BE2C (cell line): ENCODE results near the gene GNG2.
"Not testable (repeated sequence)": the region's sequence is repeated elsewhere in the genome, so short reads cannot be mapped to it uniquely, and the experiment has no call there.

Experiments
- DNase-seq: peaks from one replicate; pipeline ENCODE4 v3.0.0-alpha.2; 2020
- H3K27me3 ChIP-seq: fragments of 250-450 bp; sonication (Bioruptor Pico); 2 replicates; pipeline ENCODE4 v1.5.1; 2020; ENCODE audit warnings: mild to moderate bottlenecking
- H3K36me3 ChIP-seq: fragments of 250-450 bp; sonication (Bioruptor Pico); 2 replicates; pipeline ENCODE4 v1.5.1; 2020; ENCODE audit warnings: mild to moderate bottlenecking
- H3K4me1 ChIP-seq: fragments of 250-450 bp; sonication (Bioruptor Pico); 2 replicates; pipeline ENCODE4 v1.5.1; 2020
- H3K4me3 ChIP-seq: 2 replicates; pipeline ENCODE4 v1.5.1; 2011; ENCODE audit warnings: low read depth, low read length
- H3K9me3 ChIP-seq: fragments of 250-450 bp; sonication (Bioruptor Pico); 2 replicates; pipeline ENCODE4 v1.5.1; 2020
- CTCF ChIP-seq: IDR thresholded peaks from 2 replicates; pipeline ENCODE4 v1.5.1; 2012; ENCODE audit warnings: mild to moderate bottlenecking, low read depth, low read length

Gene GNG2

GRCh38 chr14:51889851-51890250, 29.4 kb downstream of the GNG2 start:
- no peaks in the 10 kb centered on the region for H3K9me3 ChIP-seq
- no peaks in the 10 kb centered on the region for H3K36me3 ChIP-seq
- H3K4me1 ChIP-seq = no peaks in the 10 kb centered on the region; the same call in 1 of the 2 replicates
- no peaks in the 10 kb centered on the region for H3K27me3 ChIP-seq
- TF ChIP-seq CTCF = no peak
- no peak for DNase-seq
- H3K4me3 ChIP-seq = no peak overlapping the region

- peaks cover 6% of the 10 kb centered on the region; the same call in 1 of the 2 replicates for H3K4me1 ChIP-seq
- no peak for DNase-seq
- no peak for TF ChIP-seq CTCF
Observed at GRCh38 chr14:51894250-51894649, 33.8 kb downstream of the GNG2 start.

GRCh38 chr14:51895375-51895774, 35.0 kb downstream of the GNG2 start:
- no peak overlapping the region for H3K4me3 ChIP-seq
- DNase-seq = no peak
- peaks cover 6% of the 10 kb centered on the region; the same call in 1 of the 2 replicates for H3K4me1 ChIP-seq
- no peaks in the 10 kb centered on the region for H3K27me3 ChIP-seq
- H3K36me3 ChIP-seq = no peaks in the 10 kb centered on the region
- TF ChIP-seq CTCF = no peak
- H3K9me3 ChIP-seq = no peaks in the 10 kb centered on the region

More at GRCh38 chr14:51894250-51894649, 33.8 kb downstream of the GNG2 start:
- H3K36me3 ChIP-seq = no peaks in the 10 kb centered on the region
- H3K9me3 ChIP-seq = no peaks in the 10 kb centered on the region
- no peak overlapping the region for H3K4me3 ChIP-seq
- H3K27me3 ChIP-seq = no peaks in the 10 kb centered on the region

DNA sequence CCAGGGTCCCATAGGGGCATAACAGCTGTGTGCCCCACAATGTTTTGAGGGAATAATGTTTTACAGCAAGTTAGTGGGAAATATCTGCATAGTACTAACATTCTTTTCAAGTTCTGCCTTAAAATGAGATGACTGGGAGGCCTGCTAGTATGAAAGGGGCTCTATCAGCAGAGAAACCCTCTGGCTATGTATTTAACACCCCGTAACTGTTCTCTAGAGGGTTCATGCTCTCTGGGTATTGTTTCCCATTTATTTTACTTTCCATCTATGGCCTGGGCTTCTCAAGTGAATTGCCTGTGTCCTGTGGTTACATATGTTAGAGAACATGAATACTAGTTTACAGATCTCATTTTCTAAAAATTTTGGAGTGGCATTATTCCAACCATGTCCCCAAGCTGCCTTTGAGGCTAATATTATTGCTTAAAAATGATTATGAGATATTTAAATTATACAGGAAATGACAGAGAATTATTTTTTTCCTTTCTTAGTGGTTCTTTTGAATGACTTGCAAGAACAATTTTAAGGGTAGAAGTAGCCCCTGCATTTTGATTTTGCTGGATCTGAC, 37.5 kb downstream of the GNG2 start:
- H3K4me3 ChIP-seq = no peak overlapping the region
- peaks cover 6% of the 10 kb centered on the region; the same call in 1 of the 2 replicates for H3K4me1 ChIP-seq
- H3K9me3 ChIP-seq = no peaks in the 10 kb centered on the region
- TF ChIP-seq CTCF = no peak
- H3K27me3 ChIP-seq = no peaks in the 10 kb centered on the region
- no peaks in the 10 kb centered on the region for H3K36me3 ChIP-seq
- no peak for DNase-seq

GRCh38 chr14:51901475-51902024, 41.1 kb downstream of the GNG2 start:
- no peaks in the 10 kb centered on the region for H3K27me3 ChIP-seq
- peaks cover 6% of the 10 kb centered on the region; the same call in 1 of the 2 replicates for H3K4me1 ChIP-seq
- no peaks in the 10 kb centered on the region; the same call in 1 of the 2 replicates for H3K9me3 ChIP-seq
- 0 out of 2 replicates have a peak, but pooled peaks cover 3% of the 10 kb centered on the region for H3K36me3 ChIP-seq
- no peak for DNase-seq
- TF ChIP-seq CTCF = no peak
- H3K4me3 ChIP-seq = no peak overlapping the region

DNA sequence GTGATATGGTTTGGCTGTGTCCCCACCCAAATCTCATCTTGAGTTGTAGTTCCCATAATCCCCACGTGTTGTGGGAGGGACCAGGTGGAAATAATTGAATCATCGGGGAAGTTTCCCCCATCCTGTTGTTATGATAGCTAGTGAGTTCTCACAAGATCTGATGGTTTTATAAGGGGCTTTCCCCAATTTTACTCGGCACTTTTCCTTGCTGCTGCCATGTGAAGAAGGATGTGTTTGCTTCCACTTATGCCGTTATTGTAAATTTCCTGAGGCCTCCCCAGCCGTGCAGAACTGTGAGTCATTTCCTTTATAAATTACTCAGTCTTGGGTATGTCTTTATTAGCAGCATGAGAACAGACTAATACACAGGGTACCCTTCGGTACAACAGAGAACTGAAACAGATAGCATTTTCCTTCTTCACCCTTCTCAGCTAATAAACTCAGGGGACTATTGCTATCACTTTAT, 45.3 kb downstream of the GNG2 start:
- H3K9me3 ChIP-seq, H3K27me3 ChIP-seq, H3K4me1 ChIP-seq, H3K4me3 ChIP-seq, H3K36me3 ChIP-seq, DNase-seq: not testable (repeated sequence)
